Measurements from ENCODE around the gene PLXNA4.

Gene PLXNA4

DNA sequence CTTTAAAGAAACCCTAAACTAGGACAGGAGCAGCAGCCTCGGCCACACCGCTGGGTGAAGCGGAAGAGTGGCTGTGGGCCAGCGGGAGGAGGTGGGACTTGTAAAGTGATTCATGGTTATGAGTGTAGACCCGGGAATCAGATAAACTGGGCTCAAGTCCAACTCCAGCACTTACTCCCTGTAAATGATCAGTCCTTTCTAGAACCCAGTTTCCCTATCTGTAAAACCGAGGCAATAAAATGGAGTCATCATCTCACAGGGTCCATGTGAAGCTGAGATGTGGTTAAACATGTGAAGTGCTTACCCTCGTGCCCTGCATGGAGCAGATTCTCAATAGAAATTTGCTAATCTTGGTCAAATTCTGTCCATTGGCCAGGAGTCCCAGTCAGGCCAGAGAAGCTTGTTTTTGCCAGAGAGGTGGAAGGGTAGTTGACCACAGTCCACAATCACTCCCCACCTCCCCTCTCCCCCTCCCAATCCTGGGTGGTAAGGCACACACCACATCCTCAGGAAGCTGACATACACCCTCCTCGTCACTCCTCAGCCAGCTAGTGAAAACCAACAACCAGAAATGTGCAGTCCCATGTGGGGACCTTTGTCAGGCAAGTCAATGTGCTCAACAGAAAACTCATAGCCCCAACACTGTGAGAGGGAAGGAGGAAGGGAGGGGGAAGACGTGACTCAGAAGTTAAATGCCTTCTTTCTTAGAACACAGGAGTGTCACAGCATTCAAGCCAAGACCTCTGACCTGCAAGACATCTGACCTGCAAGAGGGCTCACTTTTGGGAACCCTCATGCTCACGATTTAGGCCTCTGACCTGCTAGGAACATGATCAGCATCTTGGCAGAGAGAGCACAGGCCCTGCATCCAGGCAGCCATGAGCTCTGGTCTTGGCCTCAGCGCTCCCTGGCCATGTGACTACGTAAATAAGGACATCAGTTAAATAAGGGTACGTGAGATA is 145.1 kb downstream of the PLXNA4 start:
- peak; percentile 18 for DNase-seq

DNA sequence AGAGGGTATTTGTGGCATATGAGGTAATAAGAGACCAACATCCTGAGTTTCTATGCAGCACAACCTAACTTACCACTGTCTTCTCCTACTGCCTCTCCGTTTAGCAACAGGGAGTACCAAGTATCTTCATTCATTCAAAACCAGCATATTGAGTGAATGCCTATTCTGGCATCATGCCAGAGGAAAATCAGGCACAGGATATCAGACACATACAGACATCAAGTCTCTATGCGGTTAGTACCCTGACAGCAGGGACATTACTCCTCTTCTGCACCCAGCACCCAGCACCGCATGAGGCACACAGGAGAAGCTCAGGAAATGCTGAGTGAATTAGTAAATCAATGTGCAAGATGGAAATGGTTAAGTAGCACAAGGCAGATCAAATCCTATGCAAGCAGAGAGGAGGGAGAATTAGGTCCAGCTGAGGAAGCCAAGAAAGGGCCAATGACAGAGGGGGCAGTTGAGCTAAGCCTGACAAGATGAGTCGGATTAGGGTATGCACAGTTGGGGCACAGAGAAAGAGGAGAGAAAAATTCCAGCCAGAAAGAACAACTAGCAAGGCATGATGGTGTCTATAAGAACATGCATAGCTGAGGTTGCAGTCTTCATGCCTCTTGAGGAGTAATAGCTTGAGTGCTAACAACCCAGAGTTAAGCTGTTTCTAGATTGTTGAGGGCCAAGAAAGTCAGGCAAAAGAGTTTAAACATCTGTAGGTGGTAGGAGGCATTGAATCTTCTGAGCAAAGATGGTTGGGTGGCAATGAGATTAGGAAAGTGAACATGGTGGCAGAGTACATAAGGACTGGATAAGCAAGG is 146.0 kb downstream of the PLXNA4 start:
- DNase-seq: no peak

DNA sequence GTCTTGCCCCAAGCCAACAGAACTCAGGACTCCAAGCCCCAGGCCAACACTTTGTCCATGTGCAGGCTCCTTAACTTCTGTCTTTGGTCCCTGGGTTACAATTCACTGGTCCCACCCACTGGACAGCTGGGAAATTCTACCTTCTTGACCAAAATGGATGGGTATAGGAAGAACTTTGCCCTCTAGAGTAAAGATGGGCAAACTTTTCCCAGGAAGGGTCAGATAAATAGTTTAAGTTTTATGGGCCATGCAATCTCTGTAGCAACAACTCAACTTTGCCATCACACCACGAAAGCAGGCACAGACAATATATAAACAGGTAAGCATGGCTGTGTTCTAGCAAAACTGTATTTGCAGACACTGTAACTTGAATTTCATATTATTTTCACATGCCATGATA is 147.1 kb downstream of the PLXNA4 start:
- no peak for DNase-seq

DNA sequence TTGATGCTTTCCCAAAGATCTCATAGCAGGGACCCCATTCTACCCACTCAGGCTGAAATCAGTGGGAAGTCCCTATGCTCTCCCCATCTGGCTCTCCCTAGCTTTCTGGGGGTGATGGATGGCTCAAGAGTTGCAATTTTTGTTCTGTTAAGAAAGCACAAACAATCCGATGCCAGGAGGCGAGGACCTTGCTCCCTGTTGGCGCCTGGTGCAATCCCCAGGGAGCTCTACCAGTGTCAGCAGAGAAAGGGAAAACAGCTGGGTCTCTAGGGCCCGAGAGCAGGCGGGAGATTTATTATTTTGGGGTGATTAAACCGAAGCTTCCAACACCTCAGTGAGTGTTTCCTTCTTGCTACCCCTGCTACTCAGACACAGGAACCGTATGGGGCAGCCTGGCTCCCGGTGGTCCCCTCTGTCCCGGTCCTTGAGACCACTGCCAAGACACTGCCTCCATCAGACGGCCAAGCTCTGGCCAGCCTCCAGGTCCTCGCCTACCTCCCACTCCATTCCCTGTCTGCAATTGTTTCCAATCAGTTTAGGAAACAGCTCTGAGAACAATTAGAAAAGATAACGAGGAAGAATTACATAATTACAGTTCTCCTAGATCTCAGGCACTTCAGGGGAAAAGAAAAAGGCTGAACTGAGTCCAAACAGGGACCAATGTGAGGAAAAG is 147.9 kb downstream of the PLXNA4 start:
- DNase-seq: no peak

DNA sequence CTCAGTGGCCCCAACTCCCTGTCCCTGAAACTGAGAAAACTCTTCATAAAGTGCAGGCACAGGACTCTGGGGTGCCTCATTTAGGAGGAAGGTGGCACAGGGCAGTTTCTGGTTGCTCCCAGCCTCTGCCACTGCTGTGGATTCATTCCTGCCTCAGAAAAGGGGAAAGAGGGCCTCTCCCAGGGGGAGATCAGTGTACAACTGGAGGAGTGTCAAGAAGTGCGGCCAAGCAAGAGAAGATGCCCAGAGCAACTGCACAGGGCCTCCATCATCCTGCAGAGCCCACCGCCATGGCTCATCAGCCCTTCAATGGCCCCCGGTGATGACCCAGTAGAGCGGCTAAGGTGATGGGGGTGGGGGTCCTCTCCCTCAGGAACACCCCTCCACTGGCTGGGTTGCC is 150.3 kb downstream of the PLXNA4 start:
- DNase-seq: no peak

DNA sequence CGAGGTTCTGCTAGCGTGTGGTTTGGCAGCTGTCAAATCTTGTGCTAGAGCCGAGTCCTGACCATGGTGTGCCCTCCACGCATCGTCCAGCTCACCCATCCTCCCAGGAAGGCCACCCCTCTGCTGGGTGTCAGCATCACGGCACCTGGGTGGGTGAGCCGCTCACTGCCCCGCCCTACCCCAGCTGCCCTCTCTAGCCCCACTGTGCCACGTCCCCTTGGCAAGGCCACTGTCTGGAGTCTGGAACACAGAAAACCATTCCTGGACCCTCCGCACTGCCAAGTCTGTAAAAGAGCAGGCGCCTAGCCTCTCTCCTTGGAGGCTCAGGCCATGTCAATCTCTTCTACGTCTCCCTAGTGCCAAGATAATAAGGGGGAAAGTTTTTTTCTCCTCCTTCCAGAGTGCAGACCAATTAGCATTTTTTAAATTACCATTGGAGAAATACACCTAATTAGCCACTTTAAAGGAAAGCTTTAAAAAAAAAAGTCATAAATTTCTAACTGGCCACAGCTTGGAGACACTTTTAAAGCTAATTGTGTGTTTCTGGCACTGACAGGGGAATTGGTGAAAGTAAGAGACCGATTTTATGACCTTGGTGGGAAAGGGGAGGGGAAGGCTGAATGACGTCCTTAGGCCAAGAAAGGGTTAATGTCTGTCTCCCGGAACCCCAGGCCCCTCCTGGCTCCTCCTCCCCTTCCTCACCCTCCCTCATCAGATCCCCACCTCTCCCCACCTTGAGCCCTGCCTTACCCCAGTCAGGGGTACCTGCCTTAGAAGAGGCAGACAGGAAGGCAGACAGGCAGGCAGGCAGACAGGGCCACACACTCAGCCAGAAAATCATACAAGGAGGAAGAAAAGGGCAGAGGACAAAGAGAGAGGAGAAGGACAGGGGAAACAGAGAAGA is 151.2 kb downstream of the PLXNA4 start:
- DNase-seq: no peak

DNA sequence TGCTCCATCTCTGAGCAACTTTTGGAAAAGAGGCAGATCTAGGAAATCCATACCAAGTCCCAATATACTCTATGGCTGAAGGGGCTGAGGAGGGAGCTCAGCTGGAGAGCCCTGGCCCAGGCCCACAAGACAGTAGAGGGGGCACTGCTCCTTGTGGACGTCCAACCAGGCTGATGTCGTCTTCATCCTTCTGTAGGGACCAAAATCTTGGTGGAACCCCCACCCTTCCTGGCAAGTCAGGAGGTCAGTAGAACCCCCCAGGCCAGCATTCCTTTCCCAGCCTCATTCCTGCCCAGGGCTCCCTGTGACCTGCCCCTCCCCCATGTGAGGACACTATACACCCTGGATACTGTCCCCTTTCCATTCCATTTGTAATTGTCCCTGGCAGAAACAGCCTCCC is 152.0 kb downstream of the PLXNA4 start:
- no peak for DNase-seq

DNA sequence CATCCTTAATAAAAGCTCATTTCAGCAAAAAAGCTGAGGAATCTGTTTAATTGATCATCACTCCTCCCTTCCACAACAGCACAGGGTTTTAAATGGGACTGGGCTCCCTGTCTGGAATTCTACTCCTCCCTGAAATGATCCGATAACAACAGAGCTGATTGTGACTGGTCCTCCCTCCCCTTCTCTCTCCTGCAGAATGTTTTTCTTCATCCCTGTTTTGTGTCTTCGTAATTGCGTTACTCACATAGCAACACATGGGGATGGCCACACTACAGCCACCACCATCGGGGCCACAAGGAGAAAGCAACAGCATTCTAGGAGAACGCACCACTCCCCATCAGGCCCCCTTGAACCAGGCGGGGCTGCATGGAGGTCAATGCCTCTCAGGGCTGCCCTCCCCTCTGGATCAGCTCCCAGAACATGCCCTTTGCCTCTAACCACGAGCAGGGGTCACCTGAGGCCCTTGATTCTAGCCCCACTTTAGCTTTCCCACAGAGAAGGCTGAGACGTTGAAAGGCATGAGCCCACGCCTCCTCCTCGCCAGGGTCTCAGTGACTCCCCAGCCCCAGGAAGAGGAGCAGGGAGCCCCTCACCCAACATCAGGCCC is 152.6 kb downstream of the PLXNA4 start:
- DNase-seq: no peak

DNA sequence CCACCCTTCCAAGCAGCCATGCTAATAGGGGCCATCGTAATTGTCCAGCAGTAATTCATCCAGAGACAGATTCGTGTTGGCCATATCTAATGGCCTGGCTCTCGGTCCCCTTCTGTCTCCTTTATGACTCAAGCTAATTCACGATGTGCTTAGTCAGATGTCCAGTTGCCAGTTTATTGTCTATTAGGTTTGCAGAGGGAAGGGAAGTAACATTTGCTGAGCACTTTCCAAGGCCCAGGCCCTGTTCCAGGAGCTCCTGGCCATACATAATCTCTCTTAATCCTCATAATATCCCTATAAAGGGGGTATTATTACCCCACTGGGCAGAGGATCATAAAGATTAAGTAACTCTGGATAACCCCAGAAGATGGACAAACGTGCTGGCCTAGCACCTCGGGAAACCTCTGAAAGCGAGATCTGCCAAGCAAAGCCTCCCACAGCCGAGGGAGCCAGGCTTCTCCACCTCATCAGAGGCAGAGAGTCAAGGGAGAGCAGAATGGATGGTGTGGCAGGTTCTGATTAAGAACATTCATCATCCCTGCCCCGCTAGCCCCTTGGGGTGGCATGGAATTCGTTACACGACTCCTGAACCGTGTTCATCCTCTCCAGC is 153.7 kb downstream of the PLXNA4 start:
- DNase-seq: no peak

DNA sequence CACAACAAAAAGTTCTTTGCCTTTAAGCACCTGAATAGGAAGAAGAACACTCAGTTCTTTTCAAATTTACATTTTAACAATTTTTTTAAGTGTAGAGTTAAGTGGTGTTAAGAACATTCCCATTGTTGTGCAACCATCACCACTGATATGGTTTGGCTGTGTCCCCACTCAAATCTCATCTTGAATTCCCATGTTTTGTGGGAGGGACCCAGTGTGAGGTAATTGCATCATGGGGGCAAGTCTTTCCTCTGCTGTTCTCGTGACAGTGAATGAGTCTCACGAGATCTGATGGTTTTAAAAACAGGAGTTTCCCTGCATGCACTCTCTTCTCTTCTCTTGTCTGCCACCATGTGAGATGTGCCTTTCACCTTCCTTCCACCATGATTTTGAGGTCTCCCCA is 155.7 kb downstream of the PLXNA4 start:
- no peak for DNase-seq

DNA sequence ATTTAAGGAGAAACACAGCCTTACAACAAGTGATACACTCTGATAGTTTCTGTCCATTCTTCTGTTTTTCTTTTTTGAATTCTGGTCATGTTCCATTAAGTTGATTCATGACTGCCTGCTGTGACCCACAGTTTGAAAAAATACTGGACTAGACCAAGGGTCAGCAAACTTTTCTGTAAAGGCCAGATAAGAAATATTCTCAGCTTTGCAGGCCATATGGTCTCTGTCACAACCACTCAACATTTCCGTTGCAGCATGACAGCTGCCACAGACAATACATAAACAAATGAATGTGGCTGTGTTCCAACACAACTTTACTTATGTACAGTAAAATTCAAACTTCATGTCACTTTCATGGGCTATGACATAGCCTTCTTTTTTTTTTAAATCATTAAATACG is 156.7 kb downstream of the PLXNA4 start:
- DNase-seq: no peak

DNA sequence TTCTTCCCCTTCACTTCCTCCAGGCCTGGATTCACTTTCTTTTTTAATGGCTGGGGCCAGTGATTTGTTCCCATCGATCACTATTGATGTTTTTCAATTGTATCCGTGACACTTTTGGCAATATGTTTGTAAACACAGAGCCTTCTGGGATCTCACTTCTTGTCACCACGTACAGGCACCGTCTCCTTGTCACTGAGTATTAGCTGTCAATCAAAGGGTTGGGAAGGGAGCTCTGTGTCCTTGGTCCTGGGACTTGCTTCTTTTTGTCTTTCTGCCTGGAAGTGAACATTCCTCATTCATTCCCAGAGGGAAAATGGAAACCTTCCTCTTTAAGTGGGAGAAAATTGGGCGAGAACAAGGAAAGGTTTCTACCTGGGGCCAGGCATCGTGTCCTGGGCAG is 157.4 kb downstream of the PLXNA4 start:
- no peak for DNase-seq

DNA sequence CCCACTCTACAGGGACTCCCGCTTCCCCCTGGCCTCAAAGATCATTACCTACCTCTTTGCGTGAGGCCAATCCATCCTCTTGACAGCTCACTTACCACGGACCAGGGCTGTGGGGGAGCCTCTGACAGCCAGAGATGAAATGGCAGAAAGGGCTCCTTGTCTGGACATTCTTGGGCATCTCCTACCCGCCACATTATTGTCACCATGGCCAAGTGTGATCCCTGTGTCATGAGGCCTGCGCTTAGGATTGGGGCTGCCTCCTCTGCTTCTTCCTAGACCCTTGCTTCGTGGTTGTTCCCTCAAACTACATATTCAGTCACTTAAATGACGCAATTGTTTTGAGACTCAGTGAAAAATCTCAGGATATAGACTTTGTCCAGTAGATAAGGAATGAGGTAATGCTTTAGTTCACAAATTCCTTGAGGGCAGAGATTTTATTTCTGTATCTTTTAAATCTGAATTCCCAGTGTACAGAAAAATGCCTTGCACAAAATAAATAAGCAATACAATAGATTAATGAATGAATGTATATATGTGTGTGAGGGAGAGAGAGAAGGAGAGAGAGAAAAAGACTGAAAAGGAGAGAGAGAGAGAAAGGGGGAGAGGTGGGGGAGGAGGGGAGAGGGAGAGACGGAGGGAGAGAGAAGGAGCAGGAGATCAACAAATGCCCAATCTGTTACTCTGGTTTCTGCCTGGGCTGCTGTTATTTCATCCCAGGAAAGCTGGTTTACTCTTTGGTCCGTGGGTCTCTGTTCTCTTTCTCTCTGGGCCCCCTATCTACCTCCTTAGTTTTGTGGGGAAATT is 159.0 kb downstream of the PLXNA4 start:
- no peak for DNase-seq

DNA sequence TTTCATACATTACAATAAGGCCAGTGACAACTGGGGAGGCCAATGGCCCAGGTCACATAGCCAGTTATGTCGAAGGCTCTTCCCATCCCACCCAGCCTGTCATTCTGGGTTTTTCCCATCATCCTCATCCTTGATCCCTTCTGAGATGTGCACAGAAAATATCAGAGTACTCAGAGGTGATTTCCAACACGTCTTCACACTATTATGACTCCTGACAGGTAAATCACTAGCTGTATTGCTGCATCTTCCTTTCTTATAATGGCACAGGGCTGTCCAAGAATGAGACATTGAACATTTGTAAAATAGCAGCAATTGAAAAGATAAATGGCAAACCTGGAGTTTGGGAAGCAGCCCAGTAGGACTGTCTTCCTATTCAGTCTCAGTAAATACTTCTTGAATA is 159.9 kb downstream of the PLXNA4 start:
- DNase-seq: no peak

DNA sequence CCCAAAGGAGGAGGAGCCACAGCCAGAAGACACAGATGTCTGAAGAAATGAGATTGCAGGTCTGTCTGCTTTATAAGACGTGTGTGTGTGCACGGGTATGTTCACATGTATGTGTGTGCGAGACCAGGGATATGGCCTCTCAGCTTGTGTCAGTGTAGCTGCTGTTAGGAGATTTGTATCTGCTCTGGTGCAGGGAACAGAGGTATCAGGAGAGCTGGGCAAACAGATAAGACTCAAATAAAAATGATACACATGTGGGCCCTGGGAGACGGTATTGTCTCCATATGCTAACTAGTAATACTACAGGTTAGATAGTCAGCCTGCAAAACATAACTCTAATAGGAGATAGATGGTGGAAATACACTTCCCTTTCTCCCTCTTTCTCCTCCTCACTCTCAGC is 161.0 kb downstream of the PLXNA4 start:
- no peak for DNase-seq

DNA sequence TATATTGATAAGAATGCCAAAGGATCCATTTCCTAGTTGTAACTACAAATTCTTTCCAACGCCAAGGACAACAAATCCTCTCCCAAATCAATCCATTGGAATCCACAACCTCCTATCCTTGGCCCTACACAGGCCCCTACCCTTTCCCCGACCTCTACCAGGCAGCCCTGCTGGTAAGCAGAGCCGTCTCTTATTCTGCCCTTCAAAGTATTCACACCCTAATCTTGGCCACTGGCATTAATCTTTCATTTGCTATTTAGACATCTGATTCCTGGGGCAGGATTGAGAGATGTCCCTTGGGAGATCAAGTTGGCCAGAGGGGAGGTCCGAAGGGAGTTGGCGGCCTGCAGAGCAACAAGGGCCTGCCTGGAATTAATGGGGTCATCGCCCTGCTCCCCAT is 161.4 kb downstream of the PLXNA4 start:
- DNase-seq: no peak

DNA sequence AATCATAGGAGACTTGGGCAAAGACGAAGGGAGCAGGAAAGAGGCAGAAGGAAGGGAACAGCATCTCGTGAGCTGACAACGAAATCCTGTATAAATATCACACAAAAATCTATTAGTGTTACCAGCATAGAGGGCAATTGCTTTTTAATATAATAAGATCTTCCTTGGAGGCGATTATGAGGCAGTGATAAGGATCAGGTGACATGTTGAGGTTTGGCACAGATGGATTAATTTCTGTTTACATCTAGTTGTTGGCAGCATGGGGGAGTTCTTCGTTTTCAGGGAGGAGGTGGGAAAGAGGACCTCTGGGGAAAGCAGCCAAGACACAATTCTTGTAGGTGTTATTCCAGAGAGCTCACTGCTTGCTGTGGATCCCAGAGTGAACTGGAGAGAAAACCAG is 163.8 kb downstream of the PLXNA4 start:
- DNase-seq: no peak

DNA sequence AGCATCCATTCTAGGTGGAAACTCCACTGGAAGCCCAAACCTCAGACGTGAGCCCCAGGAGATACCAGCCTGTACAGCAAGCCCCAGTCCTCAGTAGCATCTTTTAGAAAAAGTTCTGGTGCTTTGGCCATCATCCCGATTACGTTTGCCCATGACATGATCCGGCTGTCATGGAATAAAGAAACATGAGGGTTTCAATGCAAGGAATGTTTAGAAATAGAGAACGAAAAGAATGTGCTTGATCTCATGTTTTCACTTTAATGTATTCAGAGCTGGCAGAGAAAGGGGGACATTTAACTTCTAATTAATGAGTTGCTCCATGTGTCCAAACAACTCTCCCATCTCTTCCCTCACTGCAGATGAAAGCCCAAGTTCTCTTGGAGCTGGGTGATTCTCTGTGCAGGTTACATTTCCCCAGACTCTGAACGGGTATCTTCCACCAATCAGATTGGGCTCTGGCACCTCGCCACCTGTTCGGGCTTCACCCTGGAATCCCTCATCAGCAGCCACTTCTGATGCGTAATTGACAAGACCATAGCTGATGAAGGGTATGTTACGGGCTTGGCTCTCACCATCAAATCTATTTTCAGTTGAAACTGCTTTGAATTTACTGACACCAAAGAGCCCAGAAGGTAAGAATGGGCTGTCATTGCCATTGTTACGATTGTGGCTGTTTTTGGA is 165.3 kb downstream of the PLXNA4 start:
- DNase-seq: no peak

DNA sequence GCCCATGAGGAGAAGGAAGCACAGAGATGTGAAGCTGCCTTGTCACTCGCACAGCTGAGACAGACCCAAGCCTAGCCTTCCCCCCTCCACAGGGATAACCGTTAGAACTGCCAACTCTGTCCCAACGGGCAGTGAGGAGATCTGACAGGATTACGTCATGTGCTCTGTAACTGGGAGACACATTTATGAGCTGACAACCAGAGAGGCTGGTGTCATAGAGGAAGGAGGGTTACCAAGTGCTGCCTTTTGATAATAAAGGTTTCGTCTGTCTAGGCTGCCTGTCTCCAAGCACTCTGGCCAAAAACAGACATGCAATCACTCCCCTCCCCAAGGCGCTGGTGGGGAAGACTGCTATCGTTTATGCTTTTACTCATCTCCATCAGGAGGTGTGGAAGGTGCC is 165.9 kb downstream of the PLXNA4 start:
- no peak for DNase-seq

DNA sequence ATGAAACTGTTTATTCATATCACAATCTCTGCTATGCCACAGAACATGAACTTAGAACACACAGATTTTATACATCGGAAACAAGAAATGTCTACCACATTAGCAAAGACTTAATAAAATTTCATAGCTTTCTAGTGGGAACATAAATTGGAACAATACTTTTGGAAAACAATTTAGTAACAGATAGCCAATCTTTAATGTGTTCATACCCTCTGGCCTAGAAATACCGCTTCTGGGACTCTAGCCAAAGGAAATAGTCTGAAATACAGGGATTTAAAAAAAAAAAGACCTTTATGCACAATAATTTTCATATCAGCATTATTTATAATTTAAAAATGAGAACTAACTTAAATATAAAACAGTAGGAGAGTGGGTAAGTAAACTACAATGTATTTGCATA is 168.5 kb downstream of the PLXNA4 start:
- no peak for DNase-seq

Measured in activated T-cell treated with anti-CD3 and anti-CD28 coated beads for 4 hours (primary cell).